Heart left ventricle (tissue), 16 donors: ENCODE data around the gene ELL3. TPM values are rescaled to one million over a fixed set of nuclear protein-coding genes. Genes with fewer than 3 reads are reported as not detected.
"Not testable (repeated sequence)": the region's sequence is repeated elsewhere in the genome, so short reads cannot be mapped to it uniquely, and the experiment has no call there.

Source experiments
- ATAC-seq, 4 donors: fragments of 200-7000 bp; cut with Tn5 transposase; one replicate each; pipeline ENCODE4 v1.9.1; 2020 to 2022; ENCODE audit warnings: moderate library complexity in 4 of 4, mild to moderate bottlenecking in 3 of 4, moderate number of reproducible peaks in 1 of 4
- DNase-seq, 5 donors: peaks; one replicate each; pipeline ENCODE4 v3.0.0-alpha.2; 2020
- H3K27ac ChIP-seq, 12 donors: fragments of 200-600 bp; sonication (generic) in 4 of 12; one replicate each; pipeline versions ENCODE4 v1.5.0 to v1.8.0; 2016 to 2022; ENCODE audit warnings: mild to moderate bottlenecking in 2 of 12
- H3K27me3 ChIP-seq, 9 donors: fragments of 200-600 bp; sonication (generic) in 2 of 9; one replicate each; pipeline versions ENCODE4 v1.5.1 to v1.8.0; 2016 to 2022; ENCODE audit warnings: mild to moderate bottlenecking in 3 of 9
- H3K36me3 ChIP-seq, 9 donors: fragments of 200-600 bp; sonication (generic) in 2 of 9; one replicate each; pipeline versions ENCODE4 v1.5.0 to v1.8.0; 2018 to 2022; ENCODE audit warnings: mild to moderate bottlenecking in 2 of 9
- H3K4me1 ChIP-seq, 12 donors: fragments of 200-600 bp; sonication (generic) in 4 of 12; one replicate each; pipeline versions ENCODE4 v1.5.0 to v1.8.0; 2016 to 2022; ENCODE audit warnings: mild to moderate bottlenecking in 3 of 12
- H3K4me3 ChIP-seq, 12 donors: fragments of 200-600 bp; sonication (generic) in 4 of 12; one replicate each; pipeline versions ENCODE4 v1.5.0 to v1.8.0; 2017 to 2022; ENCODE audit warnings: mild to moderate bottlenecking in 9 of 12, moderate library complexity in 4 of 12
- H3K9me3 ChIP-seq, 12 donors: fragments of 200-600 bp; sonication (generic) in 4 of 12; one replicate each; pipeline versions ENCODE4 v1.5.0 to v1.8.0; 2016 to 2022; ENCODE audit warnings: mild to moderate bottlenecking in 1 of 12
- POLR2A ChIP-seq, 2 donors: fragments of 450-650 bp; IDR thresholded peaks; one replicate each; pipeline ENCODE4 v1.6.1; 2017; ENCODE audit warnings: antibody characterized with exemption in 2 of 2, mild to moderate bottlenecking in 2 of 2, moderate library complexity in 2 of 2
- WGBS, 4 donors: extraction: QIAGEN DNeasy Blood & Tissue Kit in 2 of 4; methylation state at CpG; one replicate each; pipeline versions ENCODE4 v1.1.5 to v1.1.7; 2013 to 2018; 5-methylcytosine and 5-hydroxymethylcytosine counted together
- intact Hi-C, 10 donors: fragments of 100-400 bp; cut with DNase I; formaldehyde crosslinking; loops; one replicate each; pipeline versions ENCODE4 v1.11.1 to v1.14.2; 2022
- polyA plus RNA-seq, 2 donors: library from polyadenylated mRNA; stranded (reverse); fragments of 200-250 nt; gene quantifications; one replicate each; pipeline ENCODE4 v1.2.3, GENCODE V29; 2013
- total RNA-seq, 9 donors: library from RNA; depleted of rRNA in 2 of 9; stranded (reverse); fragments of >200 nt in 2 of 9; fragmentation: NEBNext Ultra II Directional in 3 of 9; extraction: Animal tissue kit (Norgen Biotek cat#: 25700) in 3 of 9; gene quantifications; one replicate each; pipeline versions ENCODE4 v1.1.0 to v1.2.4, GENCODE V29; 2016 to 2023
- TF ChIP-seq, protein P1 (sequence below), 12 donors: fragments of 200-600 bp; sonication (generic) in 4 of 12; IDR thresholded peaks; one replicate each; pipeline versions ENCODE4 v1.5.0 to v1.8.0; 2018 to 2022; ENCODE audit warnings: antibody characterized with exemption in 12 of 12, mild to moderate bottlenecking in 5 of 12
- donor health status: ischemic (EF 13 %, LVEDD 7.1; RV severe dilation, severe dysfunction).
- donor health status: healthy with polysubstance abuse.
- donor health status: DM: no; HTN: yes; CAD: no.
- donor health status: DM: no; HTN: no; CAD: no.
- donor health status: ischemic (EF 25% LVEDD 6.9; RV normal size, moderate dysfunction).
- donor health status: ischemic (EF 25% LVEDD 5.7; RV mildly dilated, moderate dysfunction).
- donor health status: healthy.
- donor health status: DM: yes; HTN: yes; CAD: no.
- donor health status: ischemic (EF 35%, LVEDD 5.7; RV mildly dilated, moderate dysfunction).
- donor health status: nonischemic (EF 11% LVEDD 7.7; RV severe dilation, severe dysfunction).
- donor health status: DM: yes; HTN: yes; CAD: no.
- donor health status: PGD.
- donor health status: ischemic (EF 29% LVEDD 5.4; RV normal size, mild dysfunction).
- donor health status: nonischemic (EF 23%, LVEDD 6.1; RV moderate dilation, normal function).

ELL3 gene
- total and polyA plus RNA-seq, 11 donors = 0.35 to 6.3 (median 1.0) TPM

DNA sequence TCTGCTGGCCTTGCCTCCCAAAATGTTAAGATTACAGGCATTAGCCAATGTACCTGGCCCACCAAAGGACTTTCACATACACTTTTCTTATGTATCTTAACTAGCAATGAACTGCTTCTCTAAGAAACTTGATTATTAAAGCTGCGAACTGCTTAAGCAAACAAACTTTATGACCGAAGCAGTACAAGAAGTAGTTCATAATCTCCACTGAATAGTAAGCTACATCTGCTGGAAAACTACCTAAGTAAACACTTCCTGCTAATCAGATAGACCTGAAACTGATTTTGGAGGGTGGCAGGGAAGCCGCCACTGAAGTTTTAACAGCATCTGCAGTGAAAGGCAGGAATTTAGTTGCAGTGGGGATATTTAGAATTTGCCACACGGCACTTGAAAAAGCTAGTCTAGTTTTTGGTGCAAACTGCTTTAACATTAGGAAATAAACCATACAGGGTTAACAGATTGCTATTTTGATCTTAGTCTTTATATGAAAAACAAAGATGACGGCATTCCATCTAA is 31.7 kb upstream of the ELL3 start:
- 95 to 97% (median 95%) methylated on average over 5 of the region's 5 CpGs for WGBS, 4 donors
- Histone ChIP-seq H3K9me3 (no peaks in the 10 kb centered on the region), H3K36me3 (peaks cover 6 to 100% (median 100%) of the 10 kb centered on the region in 9 donors), H3K4me3 (no peak overlapping the region), H3K27me3 (no peaks in the 10 kb centered on the region), H3K27ac (peak overlapping the region in 1 of 12 donors; percentile 48), H3K4me1 (peaks cover 0 to 13% (median 0%) of the 10 kb centered on the region in 12 donors)
- ATAC-seq (no peak), DNase-seq (no peak)
- TF ChIP-seq, protein P1, sequence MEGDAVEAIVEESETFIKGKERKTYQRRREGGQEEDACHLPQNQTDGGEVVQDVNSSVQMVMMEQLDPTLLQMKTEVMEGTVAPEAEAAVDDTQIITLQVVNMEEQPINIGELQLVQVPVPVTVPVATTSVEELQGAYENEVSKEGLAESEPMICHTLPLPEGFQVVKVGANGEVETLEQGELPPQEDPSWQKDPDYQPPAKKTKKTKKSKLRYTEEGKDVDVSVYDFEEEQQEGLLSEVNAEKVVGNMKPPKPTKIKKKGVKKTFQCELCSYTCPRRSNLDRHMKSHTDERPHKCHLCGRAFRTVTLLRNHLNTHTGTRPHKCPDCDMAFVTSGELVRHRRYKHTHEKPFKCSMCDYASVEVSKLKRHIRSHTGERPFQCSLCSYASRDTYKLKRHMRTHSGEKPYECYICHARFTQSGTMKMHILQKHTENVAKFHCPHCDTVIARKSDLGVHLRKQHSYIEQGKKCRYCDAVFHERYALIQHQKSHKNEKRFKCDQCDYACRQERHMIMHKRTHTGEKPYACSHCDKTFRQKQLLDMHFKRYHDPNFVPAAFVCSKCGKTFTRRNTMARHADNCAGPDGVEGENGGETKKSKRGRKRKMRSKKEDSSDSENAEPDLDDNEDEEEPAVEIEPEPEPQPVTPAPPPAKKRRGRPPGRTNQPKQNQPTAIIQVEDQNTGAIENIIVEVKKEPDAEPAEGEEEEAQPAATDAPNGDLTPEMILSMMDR (IDR thresholded peaks at IDR 0.05) = no peak
- TF ChIP-seq POLR2A (IDR thresholded peaks at IDR 0.05) = no peak
- intact Hi-C loops = no loop called here

DNA sequence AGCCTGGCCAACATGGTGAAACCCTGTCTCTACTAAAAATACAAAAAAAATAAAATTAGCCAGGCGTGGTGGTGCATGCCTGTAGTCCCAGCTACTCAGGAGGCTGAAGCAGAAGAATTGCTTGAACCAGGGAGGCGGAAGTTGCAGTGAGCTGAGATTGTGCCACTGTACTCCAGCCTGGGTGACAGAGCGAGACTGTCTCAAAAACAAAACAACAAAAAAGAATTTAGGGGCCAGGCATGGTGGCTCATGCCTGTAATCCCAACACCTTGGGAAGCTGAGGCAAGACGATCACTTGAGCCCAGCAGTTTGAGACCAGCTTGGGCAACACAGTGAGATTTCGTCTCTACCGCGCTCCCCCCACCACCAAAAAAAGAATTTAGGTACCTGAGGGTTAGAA is 25.9 kb upstream of the ELL3 start:
- H3K9me3 ChIP-seq, H3K27me3 ChIP-seq, ATAC-seq, DNase-seq, H3K4me3 ChIP-seq, H3K27ac ChIP-seq, intact Hi-C loops: not testable (repeated sequence)
- Histone ChIP-seq H3K36me3 (peaks cover 0 to 86% (median 80%) of the 10 kb centered on the region in 9 donors), H3K4me1 (peaks cover 0 to 33% (median 17%) of the 10 kb centered on the region in 12 donors)
- WGBS, 4 donors = 96 to 97% (median 97%) methylated on average over 7 of the region's 7 CpGs

DNA sequence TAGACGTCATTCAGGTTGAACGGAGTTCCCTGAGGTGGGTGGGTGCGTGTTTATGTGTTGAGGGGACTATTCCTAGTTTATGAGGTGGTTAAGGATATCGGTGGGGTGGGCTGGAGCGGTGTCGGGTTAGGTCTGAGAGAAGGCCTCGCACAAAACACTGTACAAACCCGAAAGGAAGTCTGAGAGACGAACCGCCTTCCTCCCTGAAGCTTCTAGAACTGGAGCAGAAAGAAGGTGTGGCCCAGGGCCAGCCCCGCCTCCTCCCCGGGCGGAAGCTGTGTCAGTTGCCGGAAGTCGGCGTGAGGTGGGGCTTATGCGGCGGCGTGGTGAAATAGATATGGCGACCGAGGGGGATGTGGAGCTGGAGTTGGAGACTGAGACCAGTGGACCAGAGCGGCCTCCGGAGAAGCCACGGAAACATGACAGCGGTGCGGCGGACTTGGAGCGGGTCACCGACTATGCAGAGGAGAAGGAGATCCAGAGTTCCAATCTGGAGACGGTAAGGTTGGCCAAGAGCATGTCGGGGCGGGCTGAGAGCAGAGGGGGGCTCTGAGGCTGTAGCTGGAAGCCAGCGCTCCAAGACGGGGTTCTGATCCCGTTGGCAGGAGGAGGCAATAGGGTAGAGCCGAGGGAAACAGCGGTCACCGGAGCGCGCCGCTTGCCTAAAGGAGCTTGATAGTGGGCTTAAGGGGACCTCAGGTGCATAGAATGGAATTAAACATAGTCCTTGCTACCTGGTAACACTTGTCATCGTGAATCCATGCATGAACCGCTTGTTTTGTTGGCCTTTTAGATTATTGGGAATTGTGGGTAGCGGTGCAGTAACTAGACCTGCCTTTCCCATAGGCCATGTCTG is 23.7 kb upstream of the ELL3 start, which contains the start of gene HYPK:
Gene HYPK (plus strand): TSS at position 314 of the 856 bp plus-strand sequence. CDS start 24 bp downstream, at position 338.
- Histone ChIP-seq H3K4me1 (peaks cover under 1 to 50% (median 32%) of the 10 kb centered on the region in 12 donors), H3K9me3 (no peaks in the 10 kb centered on the region), H3K36me3 (peaks cover 0 to 86% (median 76%) of the 10 kb centered on the region in 9 donors), H3K27ac (peak within 1 kb of the TSS; percentile 76 to 95 (median 90)), H3K27me3 (no peaks in the 10 kb centered on the region), H3K4me3 (peak within 1 kb of the TSS; percentile 64 to 94 (median 82))
- ATAC-seq (peak; percentile 90 to 97 (median 92)), DNase-seq (peak; percentile 94 to 96 (median 95))
- intact Hi-C loops = loop anchor here in 2 of 10 donors (2.0 kb wide), 1 partner anchor 24 kb away; the partner anchor contains the start of gene MFAP1 (in 2 of the 2)
- TF ChIP-seq, protein P1 (IDR thresholded peaks at IDR 0.05) = no peak
- TF ChIP-seq POLR2A (IDR thresholded peaks at IDR 0.05) = peak in 1 of 2 donors; percentile 52
- WGBS, 4 donors = 8 to 9% (median 8%) methylated on average over 41 to 44 of the region's 44 CpGs

DNA sequence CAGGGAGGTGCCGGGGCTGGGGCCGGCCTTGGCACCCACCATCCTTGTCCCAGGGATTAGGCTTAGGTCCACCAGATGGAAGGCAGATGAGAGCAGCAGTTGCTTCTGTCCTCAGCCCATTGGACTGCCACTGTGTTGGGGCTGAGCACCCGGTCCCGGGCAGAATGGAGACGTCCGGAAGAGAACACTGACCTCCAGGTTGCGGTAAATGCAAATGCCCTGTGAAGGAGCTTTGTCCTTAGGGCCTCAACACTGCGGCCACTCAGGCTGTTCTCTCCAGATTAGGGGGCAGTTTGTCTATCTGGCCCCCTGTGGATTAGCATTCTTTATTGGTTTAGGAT is 23.1 kb upstream of the ELL3 start, which contains the start of gene SERINC4:
Gene SERINC4 (minus strand): TSS at position 276 of the 341 bp plus-strand sequence. CDS start 234 bp downstream, at position 42.
- 94 to 97% (median 95%) methylated on average over 8 of the region's 8 CpGs for WGBS, 4 donors
- Histone ChIP-seq H3K4me1 (peaks cover 4 to 56% (median 38%) of the 10 kb centered on the region in 12 donors), H3K27me3 (no peaks in the 10 kb centered on the region), H3K4me3 (peak within 1 kb of the TSS; percentile 64 to 94 (median 82)), H3K36me3 (peaks cover 0 to 86% (median 76%) of the 10 kb centered on the region in 9 donors), H3K27ac (peak within 1 kb of the TSS; percentile 76 to 95 (median 90)), H3K9me3 (no peaks in the 10 kb centered on the region)
- peak in 3 of 4 donors; percentile 1 to 11 (median 3) for ATAC-seq
- intact Hi-C loops = loop anchor here in 2 of 10 donors (2.0 kb wide), 1 partner anchor 25 kb away; the partner anchor contains the start of gene MFAP1 (in 2 of the 2)
- no peak for DNase-seq
- TF ChIP-seq, protein P1 (IDR thresholded peaks at IDR 0.05) = no peak
- no peak for TF ChIP-seq POLR2A (IDR thresholded peaks at IDR 0.05)
